Stimulated activated CD4-positive, alpha-beta T cell treated with anti-CD3 and anti-CD28 coated beads, Interleukin-4, amount 100 ng/mL, for 1 hour (primary cell): ENCODE measurements around the gene STX8.

Experiments
- DNase-seq: peaks from one replicate; pipeline ENCODE4 v3.0.0-alpha.2; 2020

Gene STX8

DNA sequence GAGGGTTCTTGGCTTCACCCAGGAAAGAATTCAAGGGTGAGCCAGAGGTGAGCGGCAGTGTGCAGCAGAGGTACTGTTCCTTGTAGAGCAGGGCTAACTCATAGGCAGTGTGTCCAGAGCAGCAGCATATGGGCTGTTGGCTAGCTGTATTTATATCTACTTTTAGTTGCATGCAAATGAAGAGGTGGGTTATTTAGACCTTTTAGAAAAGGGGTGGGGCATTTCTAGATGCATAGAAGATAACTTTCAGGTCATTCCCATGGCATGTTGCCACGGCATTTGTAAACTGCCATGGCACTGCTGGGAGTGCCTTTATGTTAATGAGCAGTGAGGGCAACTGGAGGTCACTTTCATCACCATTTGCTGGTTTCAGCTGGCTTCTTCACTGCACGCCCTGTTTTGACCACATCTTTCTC lies 141.0 kb downstream of the STX8 start:
- DNase-seq: no peak

- DNase-seq: no peak
Observed at GRCh38 chr17:9432934-9433421, 142.6 kb downstream of the STX8 start.

DNA sequence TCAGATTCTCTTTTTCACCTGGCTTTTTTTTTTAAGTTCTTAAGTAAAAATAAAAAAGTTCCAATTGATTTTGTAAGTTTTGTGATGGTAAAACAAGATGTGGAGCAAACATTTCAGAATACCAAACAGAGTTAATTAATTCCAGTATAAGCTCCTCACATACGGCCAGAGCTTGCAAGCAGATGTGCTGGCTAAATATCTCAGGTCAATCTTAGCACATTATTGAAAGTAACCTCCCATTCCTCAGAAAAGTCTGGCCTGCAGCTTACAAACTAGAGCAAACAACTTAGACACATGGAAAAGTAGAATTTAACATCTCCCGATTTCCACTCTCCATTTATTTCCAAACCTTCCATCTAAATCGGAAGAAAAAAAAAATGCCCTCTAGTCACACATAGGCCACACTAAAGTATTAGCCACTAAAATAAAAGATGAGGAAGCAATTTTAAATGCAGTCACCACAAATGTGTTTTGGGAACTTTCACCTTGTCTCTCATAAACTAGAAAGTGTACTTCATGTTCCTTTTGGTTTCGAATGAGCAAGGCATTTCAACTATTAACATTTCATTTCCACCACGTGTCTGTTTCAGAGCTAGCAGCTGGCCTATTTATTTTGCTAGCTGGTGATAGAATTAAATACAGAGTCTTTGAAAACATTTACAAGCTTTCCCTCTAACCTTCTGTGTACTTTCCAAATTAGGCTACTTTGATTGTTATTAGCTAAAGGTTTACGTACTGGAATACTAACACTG lies 143.3 kb downstream of the STX8 start:
- no peak for DNase-seq

DNA sequence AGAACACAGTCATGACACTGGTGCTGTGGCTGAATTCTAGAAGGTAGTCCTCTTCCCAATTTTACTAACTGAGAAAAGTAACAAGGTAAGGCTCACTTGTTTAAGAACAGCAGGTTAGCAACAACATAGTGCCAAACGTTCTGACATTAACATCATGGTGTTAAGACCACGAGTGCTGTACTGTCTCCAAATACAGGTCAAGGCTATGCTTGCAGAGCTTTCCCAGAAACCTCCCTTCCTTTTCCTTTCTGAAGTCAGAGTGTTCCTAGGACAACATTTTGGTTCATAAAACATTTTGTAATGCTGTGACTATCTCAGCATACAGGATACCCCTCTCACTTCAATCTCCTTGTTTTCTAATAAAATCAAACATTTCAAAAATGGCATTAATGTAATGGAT lies 144.0 kb downstream of the STX8 start:
- DNase-seq: no peak

- DNase-seq: no peak
Observed at GRCh38 chr17:9427465-9428315, 147.9 kb downstream of the STX8 start.

- DNase-seq: no peak
Observed at GRCh38 chr17:9424071-9424640, 151.5 kb downstream of the STX8 start.

DNA sequence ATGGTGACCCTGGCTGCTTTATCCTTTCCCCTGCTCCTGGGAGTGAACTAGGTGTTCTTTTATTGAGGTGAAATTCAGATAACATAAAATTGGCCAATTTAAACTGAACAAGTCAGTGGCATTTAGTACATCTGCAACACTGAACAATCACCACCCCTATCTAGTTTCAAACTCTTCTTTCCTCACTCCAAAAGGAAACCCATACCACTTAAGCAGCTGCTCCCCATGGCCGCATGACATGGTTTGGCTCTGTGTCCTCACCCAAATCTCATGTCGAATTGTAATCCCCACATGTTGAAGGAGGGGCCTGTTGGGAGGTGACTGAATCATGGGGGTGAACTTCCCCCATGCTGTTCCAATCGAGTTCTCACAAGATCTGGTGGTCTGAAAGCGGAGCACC lies 154.1 kb downstream of the STX8 start:
- DNase-seq: no peak

GRCh38 chr17:9419932-9420453 lies 155.6 kb downstream of the STX8 start:
- DNase-seq: no peak

DNA sequence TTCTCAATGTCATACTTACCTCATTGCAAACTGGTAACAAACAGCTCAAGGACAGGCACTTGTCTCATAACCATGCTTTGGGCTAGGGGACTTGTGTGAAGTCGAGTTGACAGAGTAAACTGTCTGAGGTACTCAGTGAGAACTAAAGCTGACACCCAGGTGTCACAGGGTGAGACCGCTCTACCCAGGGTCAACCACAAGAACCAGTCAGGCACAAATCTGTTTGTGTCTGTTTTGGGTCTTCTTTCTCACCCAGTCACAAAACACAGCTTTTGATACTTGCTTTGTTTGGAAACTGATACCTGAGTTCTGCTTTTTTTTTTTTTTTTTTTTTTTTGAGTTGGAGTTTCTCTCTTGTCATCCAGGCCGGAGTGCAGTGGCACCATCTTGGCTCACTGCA lies 161.1 kb downstream of the STX8 start:
- no peak for DNase-seq

DNA sequence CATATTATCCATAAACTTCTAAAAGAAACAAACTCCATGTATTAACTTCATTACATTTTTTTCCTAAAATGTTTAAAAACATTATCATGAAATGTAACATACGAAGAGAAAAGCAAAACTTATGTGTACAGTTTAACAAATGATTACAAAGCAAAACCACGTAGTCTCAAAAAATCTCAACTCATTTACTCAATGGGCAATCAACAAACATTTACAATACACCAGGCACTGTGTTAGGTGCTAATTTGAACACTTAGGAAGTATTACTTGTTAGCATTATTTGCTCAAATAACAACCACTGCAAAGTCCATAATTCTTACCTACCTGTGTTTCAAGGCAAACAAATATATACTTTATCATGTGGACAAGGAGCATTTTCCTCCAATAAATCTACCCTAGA lies 164.9 kb downstream of the STX8 start:
- no peak for DNase-seq

GRCh38 chr17:9410301-9410700 lies 165.3 kb downstream of the STX8 start:
- DNase-seq: no peak

GRCh38 chr17:9409878-9410277 lies 165.7 kb downstream of the STX8 start:
- DNase-seq: no peak

DNA sequence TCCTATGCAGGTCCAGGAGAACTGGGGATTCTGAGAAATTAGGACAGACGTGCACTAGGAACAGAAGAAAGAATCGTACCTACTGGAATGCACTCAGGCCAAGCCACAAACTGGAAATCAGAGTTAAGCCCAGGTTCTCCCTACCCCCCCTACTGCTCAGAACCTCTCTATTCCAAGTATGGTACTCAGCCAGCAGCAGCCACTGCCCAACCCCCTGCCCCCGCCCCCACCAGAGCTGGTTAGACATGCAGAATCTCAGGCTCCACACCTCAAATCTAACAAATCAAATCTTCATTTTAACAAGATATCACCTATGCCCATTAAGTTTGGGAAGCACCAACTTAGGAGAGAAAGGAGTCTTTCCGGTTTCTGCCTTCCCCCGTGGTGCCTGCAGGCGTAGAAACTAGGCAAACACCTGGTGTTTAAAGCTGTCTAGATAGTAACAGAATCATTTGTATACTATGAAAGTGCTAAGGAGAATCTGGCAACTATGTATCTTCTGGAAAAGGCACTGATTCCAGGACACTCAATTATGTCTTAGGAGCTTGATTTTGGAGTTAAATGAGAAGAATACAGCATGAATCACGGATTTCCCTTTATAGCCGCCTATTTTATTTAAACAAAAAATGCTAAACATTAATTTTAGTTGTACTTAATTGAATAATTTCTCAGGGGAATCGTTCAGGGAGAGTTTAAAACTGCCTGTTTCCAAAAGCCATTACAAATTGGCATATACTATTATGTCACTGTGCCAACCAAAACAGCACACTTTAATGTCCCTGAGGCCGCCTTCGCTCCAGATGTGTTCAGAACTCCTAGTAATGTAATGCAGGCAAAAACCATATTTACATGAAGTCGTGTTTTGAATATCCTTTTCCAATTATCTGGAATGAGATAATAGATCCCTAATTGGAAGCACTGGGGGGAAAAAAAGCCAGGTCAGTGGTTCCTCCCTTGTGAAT lies 166.5 kb downstream of the STX8 start:
- no peak for DNase-seq

DNA sequence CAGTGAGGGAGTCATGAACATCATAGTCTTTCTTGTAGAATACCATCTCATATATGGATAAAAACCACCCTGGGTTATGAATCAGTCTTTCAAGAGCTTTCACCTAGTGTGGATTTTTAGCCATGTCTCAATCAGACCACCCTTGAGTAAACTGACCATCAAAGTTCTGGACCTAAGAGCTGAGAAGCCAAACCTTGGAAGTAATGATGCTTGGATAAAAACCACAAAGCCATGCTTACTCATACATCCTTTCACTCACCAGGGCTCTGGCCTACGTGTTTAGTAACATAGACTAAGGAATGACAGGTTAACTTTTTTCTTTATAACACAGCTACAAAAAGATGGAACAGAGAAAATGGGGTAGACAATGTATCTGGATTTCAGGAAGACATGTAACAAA lies 167.2 kb downstream of the STX8 start:
- no peak for DNase-seq

DNA sequence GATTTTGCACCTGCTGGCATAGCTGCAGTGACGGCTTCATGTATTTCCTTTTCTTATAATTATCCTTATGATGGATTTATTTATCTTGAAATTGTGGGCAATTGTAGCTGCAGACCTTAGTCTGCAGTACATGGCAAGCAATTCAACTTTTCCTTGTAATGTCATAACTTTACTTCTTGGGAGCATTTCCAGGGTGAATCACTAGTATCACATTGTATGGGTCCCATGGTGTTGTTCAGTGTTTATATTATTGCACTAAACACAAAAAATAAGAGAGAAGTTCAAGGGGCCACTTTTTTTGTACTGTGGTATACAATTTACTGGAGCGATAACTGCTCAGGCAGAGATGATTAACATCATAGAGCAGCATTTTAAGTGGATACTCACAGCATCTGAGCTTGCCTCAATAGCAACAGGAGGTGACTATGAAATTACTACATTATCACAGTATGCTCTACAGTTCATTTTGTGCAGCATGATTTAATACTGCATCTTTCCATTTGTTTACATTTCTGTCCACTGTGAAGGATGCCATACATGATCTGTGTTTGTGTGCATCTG lies 169.5 kb downstream of the STX8 start:
- no peak for DNase-seq

- no peak for DNase-seq
Observed at GRCh38 chr17:9403257-9403656, 172.4 kb downstream of the STX8 start.

- peak; percentile 4 for DNase-seq
Observed at GRCh38 chr17:9402590-9403199, 172.9 kb downstream of the STX8 start.

- DNase-seq: no peak
Observed at GRCh38 chr17:9401434-9401833, 174.2 kb downstream of the STX8 start.

DNA sequence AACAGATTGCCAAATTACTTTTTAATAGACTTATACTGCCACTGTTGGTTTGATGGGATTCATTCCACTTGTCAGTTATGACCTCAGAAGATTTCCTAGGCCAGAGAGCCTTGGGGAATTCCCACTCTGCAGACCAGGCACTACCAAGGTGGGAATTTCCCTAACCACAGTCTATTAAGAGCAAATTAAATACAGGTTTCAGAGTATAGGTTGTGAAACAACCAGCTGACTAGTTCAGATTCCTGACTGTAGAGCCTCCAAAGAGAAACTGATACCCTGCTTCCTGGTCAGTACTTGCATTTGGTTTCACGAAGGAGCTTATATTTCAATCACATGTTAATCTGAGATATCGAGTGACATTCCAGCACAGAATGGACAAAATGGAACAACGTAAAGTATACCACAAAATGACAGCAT lies 186.5 kb downstream of the STX8 start:
- DNase-seq: no peak

DNA sequence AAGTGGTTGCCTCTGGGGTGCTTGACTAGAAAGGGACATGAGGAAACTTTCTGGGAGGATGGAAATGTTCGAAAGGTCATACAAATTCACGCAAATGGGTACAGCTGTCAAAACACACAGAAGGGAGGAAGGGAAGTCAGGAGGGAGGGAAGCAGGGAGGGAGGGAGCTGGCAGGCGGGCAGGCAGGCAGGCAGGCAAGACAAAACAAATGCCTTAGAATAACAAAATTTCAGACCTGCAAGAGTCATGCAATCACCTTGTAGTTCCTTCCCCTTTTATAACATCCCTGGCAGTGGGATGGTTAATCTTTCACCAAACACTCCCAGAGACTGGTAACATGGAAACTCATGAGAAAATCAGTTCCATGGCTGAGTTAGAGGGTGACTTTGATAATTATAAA lies 189.2 kb downstream of the STX8 start:
- DNase-seq: no peak

DNA sequence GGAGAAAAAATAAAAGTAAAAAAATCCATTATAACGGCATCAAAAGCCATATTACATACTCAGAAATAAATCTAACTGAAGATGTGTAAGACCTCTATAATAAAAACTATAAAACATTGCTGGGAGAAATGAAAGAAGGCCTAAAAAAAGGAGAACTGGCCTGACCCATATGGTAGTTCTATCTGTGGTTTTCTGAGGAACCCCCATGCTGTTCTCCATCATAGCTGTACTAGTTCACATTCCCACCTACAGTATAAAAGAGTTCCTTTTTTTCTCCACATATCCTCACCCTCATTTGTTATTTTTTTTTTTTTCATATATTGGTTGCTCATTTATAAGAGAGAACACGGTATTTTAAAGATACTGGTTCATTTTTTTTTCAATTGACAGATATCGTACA lies 191.8 kb downstream of the STX8 start:
- DNase-seq: no peak

GRCh38 chr17:9382626-9383025 lies 193.0 kb downstream of the STX8 start:
- no peak for DNase-seq
